SK-MEL-5 (cell line): Measurements from ENCODE around the gene ATP10B. TPM values are rescaled to one million over a fixed set of nuclear protein-coding genes. Genes with fewer than 3 reads are reported as not detected.

Source experiments
- DNase-seq: peaks from one replicate; pipeline ENCODE4 v3.0.0-alpha.2; 2016; ENCODE audit warnings: low read depth, low spot score
- in situ Hi-C: cut with HindIII; loops from 2 replicates; pipeline ENCODE4 v1.10.0; 2016; ENCODE audit warnings: low sequenced_read_pairs, high pct_unique_total_duplicates, low pct_unique_long_range_greater_than_20kb
- total RNA-seq: library from RNA; depleted of rRNA; stranded (reverse); fragments of >200 nt; shearing (Covaris generic); gene quantifications from 2 replicates; pipeline ENCODE4 v1.2.3, GENCODE V29; 2014

The ATP10B gene
- total RNA-seq, 1 experiment from 2014 or later: 4.3 TPM

GRCh38 chr5:160520609-160521391 is 331.2 kb downstream of the ATP10B start:
- peak; percentile 43 for DNase-seq
- in situ Hi-C loops: no loop called here

GRCh38 chr5:160516696-160517530 is 335.1 kb downstream of the ATP10B start:
- in situ Hi-C loops: no loop called here
- DNase-seq: no peak

- in situ Hi-C loops: no loop called here
- DNase-seq: no peak
These were observed 337.1 kb downstream of the ATP10B start for GRCh38 chr5:160514866-160515265.

- in situ Hi-C loops: no loop called here
- DNase-seq: no peak
These were observed 337.8 kb downstream of the ATP10B start for GRCh38 chr5:160514191-160514590.

GRCh38 chr5:160513485-160513884 is 338.5 kb downstream of the ATP10B start:
- in situ Hi-C loops: no loop called here
- no peak for DNase-seq
